Eye (tissue), 1 donor: ENCODE results near the gene NISCH.

Source experiments
- DNase-seq: peaks from one replicate; pipeline ENCODE4 v3.0.0-alpha.2; 2015

The NISCH gene

DNA sequence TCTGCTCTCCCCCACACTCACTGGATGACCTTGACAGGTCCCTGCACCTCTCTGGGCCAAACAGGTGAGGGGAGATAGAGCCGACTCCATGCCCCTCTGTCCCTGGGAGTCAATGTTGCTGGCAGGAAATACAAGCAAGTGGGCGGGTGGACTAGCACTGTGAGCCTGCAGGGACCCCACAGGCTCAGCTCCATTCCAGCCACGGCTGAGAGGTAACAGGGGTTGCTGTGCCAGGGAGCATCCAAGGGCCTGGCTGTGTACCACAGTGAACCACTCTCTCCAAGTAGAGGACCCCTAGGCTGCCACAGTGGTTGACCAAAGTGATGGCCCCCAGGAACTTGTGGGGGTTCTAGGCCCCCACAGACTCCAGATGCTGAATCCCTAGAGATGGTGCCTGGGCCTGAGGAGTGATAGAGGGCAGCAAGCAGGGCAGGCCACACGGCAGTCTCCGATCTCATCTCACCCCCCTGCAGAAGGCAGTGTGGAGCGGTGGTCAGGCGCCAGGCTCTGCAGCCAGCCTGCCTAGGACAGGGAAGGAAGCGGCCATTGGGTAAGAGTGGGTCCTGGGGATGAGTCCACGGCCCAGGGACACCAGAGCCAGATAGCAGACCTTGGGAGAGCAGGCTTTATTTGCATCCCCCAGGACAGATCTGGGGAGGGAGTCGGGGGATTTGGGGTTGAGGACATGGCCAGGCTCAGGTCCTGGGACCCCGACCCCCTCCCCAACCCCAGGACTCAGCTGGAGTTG is 4.7 kb upstream of the NISCH start:
- DNase-seq: no peak

GRCh38 chr3:52451237-52452083 is 3.9 kb upstream of the NISCH start:
- DNase-seq: no peak

GRCh38 chr3:52452126-52452525 is 3.3 kb upstream of the NISCH start:
- DNase-seq: no peak

DNA sequence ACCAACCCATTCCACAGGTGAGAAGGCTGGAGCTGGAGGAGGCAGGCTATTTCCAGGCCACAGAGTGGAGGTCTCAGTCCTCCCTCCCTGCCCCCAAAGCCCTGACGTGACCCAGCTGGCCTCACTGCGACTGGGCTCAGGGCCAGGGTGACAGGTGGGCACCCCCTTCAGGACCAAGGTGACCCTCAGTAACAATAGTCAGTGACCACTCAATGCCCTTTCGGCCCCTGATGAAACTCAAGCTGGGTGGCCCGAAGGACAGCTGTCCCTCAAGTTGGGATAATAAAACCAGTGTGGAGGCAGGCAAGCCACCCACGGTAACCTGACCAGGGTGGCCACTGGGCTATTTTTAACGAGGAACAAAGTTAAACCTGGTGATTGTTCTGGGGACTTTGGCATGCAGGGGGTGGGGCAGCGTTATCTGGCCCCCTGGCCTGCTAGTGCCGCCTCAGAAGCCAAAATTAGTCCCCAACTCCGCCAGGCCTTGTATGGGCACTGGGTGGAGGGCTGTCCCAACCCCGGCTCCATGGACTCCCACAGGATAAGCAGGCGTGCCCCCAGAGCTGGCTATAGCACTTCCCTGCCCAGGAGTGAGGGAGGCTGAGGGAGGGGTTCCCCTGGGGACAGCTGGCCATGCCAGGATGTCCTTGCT is 2.7 kb upstream of the NISCH start:
- no peak for DNase-seq

GRCh38 chr3:52453496-52454249 is 1.7 kb upstream of the NISCH start, which contains the start of gene TNNC1:
Gene TNNC1 (minus strand): TSS chr3:52454041. CDS start chr3:52454015, 26 bp downstream.
- DNase-seq: no peak

GRCh38 chr3:52454250-52454937 is 1.0 kb upstream of the NISCH start:
- no peak for DNase-seq

DNA sequence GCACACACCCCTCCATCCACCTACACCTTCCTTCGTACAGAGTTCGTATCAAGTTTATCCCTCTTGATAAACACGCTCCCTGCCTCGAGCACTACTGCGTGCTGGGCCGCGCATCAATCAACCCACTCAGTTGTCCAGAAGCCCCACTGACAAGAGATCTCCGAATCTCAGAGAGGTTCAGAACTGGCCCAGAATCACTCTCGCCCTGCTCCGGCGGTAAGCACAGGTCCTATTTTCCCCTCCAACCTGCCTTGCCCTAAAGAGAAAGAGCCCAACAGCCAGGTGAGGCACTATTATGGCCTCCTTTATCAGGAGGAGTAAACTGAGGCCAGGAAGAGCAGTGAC is 494 bp upstream of the NISCH start:
- no peak for DNase-seq

GRCh38 chr3:52456169-52456799 is 880 bp downstream of the NISCH start:
- DNase-seq: peak; percentile 70

DNA sequence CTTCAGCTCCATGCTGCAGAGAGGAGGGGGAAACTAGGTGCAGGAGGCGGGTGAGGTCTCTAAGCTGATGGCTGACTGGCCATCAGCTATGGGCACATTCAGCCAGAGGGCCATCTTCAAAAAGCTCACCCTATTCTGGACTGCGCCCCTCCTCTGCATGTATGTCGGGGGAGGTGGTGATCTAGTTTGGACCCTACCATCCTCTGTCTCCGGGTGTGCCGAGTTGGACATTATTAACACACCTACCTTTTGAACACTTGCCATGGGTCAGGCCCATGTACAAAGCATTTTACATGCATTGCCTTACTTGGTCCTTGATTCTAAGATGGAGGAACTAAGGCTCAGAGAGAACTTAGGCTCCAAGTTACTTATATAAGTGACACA is 1.4 kb downstream of the NISCH start:
- DNase-seq: no peak

GRCh38 chr3:52458031-52458760 is 2.8 kb downstream of the NISCH start:
- DNase-seq: no peak

GRCh38 chr3:52458770-52459545 is 3.6 kb downstream of the NISCH start:
- DNase-seq: no peak

- no peak for DNase-seq
These were observed 6.5 kb downstream of the NISCH start for GRCh38 chr3:52461874-52462273.

GRCh38 chr3:52463416-52463815 is 8.0 kb downstream of the NISCH start:
- DNase-seq: no peak

DNA sequence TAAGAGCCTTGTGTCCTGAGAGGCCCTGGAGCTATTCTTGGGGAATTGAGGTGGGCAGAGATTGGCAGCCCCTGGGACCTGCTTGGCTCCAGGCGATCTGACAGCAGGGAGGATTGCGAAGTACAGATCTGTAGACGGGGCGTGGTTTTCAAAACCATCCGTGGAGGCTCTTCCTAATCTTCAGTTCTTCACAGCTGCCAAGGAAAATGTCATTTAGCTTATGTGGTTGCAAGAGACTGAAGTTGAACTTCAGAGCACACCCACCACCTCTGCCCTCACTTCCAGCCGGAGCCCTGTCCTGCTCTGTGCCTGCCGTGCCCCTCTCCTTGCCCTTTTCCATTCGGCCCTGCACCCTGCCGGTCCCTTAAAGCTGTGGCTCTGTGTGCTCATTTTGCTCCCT is 12.9 kb downstream of the NISCH start:
- no peak for DNase-seq

GRCh38 chr3:52469001-52469400 is 13.6 kb downstream of the NISCH start:
- DNase-seq: no peak

- DNase-seq: no peak
These were observed 15.5 kb downstream of the NISCH start for GRCh38 chr3:52470920-52471319.

- DNase-seq: peak; percentile 62
These were observed 16.2 kb downstream of the NISCH start for GRCh38 chr3:52471371-52472238.

GRCh38 chr3:52472239-52473000 is 17.0 kb downstream of the NISCH start:
- no peak for DNase-seq

GRCh38 chr3:52473026-52473425 is 17.6 kb downstream of the NISCH start:
- no peak for DNase-seq
